HG02981 (cell line): ENCODE data around the gene PRAMEF8.
"Not testable (repeated sequence)": the region's sequence is repeated elsewhere in the genome, so short reads cannot be mapped to it uniquely, and the experiment has no call there.

Experiments used
- ATAC-seq: cut with Tn5 transposase; IDR thresholded peaks from one replicate; pipeline ENCODE4 v1.9.1; 2021; ENCODE audit warnings: mild to moderate bottlenecking, moderate library complexity; ENCODE audit not compliant: unreplicated experiment

The PRAMEF8 gene

DNA sequence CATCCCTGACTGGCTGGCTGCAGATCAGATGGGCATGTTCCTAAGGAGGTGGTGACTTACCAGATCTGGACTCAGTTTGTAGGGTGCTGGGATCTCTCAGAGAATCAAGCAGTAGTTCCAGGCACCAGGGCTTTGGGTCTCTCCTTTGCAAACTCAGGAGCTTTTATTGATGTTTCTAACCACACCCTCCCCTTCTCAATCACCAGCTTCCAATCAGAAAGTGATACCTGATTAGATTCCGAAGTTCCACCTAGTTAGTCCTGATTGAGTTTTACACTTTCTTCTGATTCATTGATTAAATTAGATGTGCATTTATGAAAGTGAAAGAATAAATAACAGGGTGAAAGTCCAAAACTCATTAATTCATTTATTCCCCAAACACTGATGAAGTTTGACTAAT, at the start of gene PRAMEF8:
PRAMEF8 (minus strand) TSS at position 101 of the 400 bp plus-strand sequence. CDS start 1,046 bp downstream, outside the sequence.
- not testable (repeated sequence) for ATAC-seq

DNA sequence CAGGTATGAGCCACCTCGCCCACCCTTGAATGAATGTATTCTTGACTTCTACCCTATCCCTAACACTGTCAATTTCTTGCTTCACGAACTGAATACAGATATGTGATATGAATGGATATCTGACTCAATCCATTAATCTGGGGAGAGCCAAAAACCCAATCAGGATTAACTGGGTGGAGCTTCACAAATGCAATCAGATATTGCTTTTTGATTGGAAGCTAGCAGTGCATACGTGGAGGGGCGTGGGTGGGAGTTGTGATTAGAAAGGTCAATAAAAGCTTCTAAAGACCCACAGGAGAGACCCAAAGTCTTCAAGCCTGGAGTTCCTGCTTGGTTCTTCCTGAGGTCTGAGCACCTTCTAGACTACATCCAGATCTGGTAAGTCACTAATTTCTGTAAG, 30.3 kb upstream of the PRAMEF8 start, which contains the start of gene PRAMEF15:
PRAMEF15 (plus strand) TSS at position 301 of the 400 bp plus-strand sequence. CDS start 2,827 bp downstream, outside the sequence.
- not testable (repeated sequence) for ATAC-seq

DNA sequence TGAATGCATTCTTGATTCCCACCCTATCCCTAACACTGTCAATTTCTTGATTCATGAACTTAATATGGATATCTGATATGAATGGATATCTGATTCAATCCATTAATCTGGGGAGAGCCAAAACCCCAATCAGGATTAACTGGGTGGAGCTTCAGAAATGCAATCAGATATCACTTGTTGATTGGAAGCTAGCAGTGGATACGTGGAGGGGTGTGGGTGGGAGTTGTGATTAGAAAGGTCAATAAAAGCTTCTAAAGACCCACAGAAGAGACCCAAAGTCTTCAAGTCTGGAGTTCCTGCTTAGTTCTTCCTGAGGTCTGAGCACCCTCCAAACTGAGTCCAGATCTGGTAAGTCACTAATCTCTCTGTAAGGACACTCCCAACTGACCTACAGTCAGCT, 18.3 kb upstream of the PRAMEF8 start, which contains the start of gene PRAMEF33:
PRAMEF33 (plus strand) TSS at position 301 of the 400 bp plus-strand sequence. CDS start 2,416 bp downstream, outside the sequence.
- not testable (repeated sequence) for ATAC-seq

DNA sequence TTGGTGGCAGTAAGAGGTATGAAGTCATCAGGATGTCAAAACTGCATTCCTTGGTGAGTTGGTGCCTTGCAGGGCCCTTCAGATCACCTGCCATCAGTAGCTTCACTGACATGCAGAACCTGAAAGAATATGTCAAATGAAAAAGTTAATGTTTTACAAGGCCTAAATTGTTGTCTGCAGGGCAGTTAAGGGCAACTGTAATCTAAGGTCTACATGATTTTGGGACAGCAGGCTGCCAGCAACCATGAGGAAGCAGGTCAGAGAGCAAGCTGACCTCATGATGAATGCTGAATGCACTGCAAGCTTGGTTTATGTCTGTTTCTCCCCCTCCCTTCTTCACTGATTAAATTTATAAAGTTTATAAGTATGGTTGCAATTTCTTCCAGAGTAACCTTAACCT, 17.3 kb upstream of the PRAMEF8 start:
- ATAC-seq = not testable (repeated sequence)

DNA sequence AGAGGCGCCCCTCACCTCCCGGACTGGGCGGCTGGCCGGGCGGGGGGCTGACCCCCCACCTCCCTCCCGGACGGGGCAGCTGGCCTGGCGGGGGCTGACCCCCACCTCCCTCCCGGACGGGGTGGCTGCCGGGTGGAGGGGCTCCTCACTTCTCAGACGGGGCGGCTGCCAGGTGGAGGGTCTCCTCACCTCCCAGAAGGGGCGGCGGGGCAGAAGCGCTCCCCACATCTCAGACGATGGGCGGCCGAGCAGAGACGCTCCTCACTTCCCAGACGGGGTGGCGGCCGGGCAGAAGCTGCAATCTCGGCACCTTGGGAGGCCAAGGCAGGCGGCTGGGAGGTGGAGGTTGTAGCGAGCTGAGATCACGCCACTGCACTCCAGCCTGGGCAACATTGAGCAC, 13.8 kb upstream of the PRAMEF8 start:
- ATAC-seq = not testable (repeated sequence)

DNA sequence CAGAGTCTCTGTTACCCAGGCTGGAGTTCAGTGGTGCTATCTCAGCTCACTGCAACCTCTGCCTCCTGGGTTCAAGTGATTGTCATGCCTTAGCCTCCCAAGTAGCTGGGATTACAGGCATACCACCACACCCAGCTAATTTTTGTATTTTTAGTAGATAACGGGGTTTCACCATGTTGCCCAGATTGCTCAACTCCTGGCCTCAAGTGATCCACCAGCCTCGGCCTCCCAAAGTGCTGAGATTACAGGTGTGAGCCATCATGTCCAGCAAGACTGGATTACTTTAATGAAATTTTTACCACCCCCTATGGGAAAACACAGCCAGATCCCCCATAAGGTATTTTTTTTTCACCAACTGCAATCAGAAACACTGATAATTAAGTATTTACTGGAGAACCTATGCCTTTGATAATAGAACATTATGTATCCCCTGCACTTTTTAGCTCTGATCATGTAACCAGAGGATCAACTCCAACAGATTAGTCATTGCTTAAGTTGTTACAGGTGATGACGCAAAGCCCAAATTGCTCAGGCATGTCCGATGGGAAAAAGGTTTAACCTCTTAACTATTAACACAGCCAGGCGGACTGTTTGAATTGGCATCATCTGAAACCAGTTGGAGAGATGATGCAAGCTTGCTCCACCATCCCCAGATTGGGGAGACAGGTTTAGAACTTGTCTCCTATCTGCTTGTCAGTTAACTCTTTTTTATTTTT, 12.4 kb upstream of the PRAMEF8 start:
- ATAC-seq = not testable (repeated sequence)

DNA sequence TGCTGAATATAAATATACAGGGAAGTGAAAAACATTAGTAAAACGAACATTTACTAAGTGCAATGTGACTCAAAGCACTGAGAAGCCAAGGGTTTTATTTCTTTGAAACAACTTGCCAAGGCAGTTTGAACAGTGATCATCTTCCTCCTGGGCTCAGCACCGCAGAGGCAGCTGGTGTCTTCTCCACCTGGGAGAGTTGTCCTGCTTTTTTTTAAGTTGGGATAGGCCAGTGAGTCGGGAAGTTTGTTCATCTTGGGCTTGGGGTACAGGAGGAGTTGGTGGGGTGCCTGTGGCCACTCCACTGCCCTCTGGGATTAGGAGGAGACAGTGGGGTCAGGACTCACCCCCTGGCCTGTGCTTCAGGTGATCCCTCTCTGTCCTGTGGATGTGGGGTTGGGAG, 4.1 kb upstream of the PRAMEF8 start:
- ATAC-seq = not testable (repeated sequence)

DNA sequence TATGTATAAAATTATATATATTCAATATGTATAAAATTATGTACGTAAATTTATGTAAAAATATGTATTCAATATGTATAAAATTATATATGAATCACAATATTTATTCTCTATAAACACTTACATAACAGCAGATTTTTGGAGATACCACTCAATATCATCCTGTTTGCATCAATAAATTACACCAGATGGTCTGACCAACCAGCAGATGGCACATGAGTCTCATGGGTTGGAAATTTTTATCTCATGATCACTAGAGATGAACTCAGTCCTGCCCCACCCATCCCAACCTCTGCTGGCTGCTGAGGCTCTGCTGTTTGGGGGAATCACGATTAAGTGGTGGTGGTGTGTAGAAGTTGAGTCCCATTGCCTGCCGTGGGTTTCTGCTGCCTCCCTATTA, 5.3 kb downstream of the PRAMEF8 start:
- not testable (repeated sequence) for ATAC-seq

DNA sequence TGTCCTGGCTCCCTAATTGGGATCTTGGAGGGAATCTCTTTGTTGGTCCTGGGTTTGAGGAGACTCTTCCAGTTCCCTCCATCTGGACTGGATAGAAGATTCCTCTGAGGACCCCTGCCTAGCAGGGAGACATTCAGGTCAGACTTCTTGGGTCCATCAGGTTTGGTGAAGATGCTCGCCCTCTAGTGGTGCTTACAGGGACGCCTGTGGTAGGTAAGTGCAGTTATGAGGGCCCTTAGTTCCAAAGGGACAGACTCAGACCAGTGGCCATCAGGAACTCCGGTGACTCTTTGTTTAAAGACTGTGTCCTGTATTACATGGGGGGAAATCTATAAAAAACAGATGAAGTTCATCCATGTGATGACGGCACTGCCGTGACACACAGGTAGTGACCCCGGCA, 7.9 kb downstream of the PRAMEF8 start:
- not testable (repeated sequence) for ATAC-seq

DNA sequence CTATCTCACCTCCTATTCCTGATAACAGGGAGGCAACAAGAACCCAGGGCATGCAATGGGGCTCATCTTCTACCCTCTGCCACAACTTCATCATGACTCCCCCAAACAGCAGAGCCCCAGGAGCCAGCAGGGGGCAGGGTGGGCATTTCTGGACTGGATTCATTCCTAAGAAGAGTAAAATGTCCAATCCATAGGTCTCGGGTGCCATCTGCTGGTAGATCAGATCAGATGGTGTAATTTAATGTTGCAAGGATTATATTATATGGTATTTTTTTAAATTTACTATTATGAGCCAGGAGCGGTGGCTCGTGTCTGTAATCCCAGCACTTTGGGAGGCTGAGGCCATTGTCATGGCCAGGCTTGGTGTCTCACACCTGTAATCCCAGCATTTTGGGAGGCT, 19.8 kb downstream of the PRAMEF8 start:
- ATAC-seq = not testable (repeated sequence)

DNA sequence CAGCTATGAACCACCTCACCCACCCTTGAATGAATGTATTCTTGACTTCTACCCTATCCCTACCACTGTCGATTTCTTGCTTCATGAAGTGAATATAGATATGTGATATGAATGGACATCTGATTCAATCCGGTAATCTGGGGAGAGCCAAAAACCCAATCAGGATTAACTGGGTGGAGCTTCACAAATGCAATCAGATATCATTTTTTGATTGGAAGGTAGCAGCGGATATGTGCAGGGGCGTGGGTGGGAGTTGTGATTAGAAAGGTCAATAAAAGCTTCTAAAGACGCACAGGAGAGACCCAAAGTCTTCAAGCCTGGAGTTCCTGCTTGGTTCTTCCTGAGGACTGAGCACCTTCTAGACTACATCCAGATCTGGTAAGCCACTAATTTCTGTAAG, 31.0 kb downstream of the PRAMEF8 start, which contains the start of gene PRAMEF5:
PRAMEF5 (plus strand) TSS at position 301 of the 400 bp plus-strand sequence. CDS start 5,071 bp downstream, outside the sequence.
- not testable (repeated sequence) for ATAC-seq

DNA sequence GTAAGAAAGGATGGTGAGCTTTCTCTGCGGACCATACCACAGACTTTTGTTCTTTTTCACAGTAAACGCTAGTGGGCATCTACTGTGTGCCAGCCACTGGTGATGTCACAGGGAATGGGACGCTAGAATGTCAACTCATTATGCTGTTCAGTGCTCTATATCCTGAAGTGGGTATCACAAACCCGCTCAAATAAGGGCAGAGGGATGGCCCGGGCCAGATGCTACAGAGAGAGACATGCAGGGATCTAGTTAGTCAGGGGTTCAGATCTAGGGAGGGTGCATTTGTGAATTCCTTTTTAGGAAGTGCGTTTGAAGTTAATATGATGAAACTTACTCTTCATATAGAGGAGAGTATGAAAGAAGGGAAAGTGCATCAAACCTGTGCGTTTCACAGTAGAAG, 37.8 kb downstream of the PRAMEF8 start:
- ATAC-seq = not testable (repeated sequence)

DNA sequence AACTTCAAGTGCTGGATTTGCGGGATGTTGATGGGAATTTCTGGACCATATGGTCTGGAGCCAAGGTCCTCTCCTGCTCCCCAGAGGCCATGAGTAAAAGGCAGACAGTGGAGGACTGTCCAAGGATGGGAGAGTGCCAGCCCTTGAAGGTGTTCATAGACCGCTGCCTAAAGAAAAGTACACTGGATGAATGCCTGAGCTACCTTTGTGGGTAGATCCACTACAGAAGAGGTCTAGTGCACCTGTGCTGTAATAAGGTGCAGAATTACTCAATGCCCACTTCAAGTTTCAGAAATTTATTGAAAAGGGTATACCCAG, 38.4 kb downstream of the PRAMEF8 start:
- not testable (repeated sequence) for ATAC-seq

DNA sequence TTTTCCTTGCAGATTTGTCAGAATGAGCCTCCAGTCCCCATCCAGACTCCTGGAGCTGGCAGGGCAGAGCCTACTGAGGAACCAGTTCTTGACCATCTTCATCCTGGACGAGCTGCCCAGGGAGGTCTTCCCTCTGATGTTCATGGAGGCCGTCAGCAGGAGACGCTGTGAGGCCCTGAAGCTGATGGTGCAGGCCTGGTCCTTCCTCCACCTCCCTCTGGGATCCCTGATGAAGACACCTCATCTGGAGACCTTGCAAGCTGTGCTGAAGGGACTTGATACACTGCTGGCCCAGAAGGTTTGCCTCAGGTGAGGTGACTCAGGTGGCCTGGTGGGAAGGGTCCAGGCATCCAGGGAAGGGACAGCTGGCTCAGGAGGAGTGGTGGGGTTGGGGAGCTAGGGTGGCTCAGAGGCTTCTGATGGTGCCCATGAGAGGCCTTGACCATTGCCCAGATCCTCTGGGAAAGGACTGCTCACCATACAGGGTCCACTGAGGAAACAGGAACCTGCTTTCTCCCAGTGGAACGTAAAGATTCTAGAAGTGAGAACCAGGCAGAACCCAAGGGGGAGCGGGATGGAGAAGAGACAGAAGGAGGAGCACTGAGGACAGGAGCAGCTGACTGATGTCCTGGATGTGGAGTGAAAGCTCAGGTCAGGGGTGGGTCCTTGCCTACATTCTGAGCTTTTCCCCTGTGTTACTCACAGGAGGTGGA, 38.9 kb downstream of the PRAMEF8 start:
- not testable (repeated sequence) for ATAC-seq

DNA sequence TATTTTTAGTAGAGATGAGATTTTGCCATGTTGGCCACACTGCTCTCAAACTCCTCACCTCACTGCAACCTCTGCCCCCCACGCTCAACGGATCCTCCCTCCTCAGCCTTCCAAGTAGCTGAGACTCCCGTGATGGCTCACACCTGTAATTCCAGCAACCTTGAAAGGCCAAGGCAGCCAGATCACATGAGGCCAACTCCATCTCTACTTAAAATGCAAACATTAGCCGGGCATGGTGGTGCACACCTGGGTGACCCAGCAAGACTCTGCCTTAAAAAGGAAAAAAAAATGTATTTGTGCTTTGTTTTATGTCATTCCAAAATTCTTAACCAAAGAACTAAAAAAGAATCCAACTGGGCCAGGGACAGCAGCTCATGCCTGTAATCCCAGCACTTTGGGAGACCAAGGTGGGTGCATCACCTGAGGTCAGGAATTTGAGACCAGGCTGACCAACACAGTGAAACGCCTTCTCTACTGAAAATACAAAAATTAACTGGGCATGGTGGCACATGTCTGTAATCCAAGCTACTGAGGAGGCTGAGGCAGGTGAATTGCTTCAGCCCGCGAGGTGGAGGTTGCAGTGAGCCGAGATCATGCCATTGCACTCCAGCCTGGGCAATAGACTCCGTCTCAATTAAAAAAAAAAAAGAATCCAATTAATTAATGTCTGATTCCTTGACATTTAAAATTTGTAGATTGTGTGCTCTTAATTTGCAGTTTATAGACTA, 41.2 kb downstream of the PRAMEF8 start:
- ATAC-seq = not testable (repeated sequence)

DNA sequence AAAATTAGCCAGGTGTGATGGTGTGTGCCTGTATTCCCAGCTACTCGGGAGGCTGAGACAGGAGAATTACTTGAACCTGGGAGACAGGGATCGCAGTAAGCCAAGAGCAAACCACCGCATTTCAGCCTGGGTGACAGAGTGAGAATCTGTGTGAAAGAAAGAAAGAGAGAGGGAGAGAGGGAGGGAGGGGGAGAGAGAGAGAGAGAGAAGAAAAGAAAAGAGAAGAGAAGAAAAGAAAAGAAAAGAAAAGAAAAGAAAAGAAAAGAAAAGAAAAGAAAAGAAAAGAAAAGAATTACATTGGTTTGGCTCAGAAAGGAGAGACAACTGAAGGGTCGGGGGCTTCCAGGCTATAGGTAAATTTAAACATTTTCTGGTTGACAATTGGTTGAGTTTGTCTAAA, 45.3 kb downstream of the PRAMEF8 start:
- ATAC-seq = not testable (repeated sequence)

DNA sequence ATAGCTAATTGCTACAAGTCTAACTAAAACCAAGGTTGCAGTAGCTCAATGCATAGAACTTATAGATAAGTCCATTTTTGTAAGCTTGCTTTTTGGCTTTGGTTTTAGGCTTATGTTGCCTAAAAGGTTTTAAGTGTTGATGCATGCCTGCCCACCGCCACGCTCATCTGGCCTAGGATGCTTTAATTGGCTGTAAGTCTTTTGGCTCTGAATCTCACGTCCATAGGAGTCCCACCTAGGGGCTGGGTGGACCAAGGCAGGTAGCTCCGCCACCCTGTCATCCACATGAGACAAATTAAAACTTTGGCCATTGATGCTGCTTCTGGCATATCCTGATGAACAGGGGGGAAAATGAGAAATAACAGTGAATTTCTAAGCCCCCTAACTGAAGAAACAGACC, 47.4 kb downstream of the PRAMEF8 start:
- not testable (repeated sequence) for ATAC-seq

DNA sequence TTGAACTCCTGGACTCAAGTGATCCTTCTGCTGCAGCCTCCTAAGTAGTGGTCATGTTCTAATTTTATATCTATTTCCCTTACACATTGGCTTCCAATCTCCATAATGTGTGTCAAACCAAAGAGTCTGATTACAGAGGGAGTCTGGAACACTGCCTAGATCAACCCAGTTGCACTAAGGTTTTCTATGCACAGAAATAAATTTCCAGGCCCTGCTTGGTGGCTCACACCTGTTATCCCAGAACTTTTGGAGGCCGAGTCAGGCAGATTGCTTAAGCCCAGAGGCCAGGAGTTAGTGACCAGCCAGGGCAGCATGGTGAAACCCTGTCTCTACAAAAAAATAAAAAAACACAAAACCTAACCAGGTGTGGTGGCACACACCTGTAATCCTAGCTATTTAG, 50.9 kb downstream of the PRAMEF8 start:
- ATAC-seq = not testable (repeated sequence)

DNA sequence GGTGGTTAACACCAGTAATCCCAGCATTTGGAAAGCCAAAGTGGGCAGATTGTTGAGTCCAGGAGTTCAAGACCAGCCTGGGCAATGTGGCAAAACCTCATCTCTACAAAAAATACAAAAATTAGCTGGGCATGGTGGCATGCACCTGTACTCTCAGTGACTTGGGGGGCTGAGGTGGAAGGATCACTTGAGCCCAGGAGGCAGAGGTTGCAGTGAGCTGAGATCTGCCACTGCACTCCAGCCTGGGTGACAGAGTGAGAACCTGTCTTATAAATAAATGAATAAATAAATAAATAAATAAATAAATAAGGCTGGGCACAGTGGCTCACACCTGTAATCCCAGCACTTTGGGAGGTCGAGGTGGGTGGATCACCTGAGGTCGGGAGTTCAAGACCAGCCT, 52.9 kb downstream of the PRAMEF8 start:
- ATAC-seq = not testable (repeated sequence)
